HG03064 (cell line): ENCODE results near the gene TPP2.

Experiments
- ATAC-seq: cut with Tn5 transposase; IDR thresholded peaks from one replicate; pipeline ENCODE4 v1.9.1; 2021; ENCODE audit warnings: low read depth; ENCODE audit not compliant: unreplicated experiment

Gene TPP2

GRCh38 chr13:102593466-102593865 lies 3.3 kb upstream of the TPP2 start:
- no peak for ATAC-seq

- ATAC-seq = peak; percentile 24
These were observed 509 bp downstream of the TPP2 start for GRCh38 chr13:102597029-102597961.

GRCh38 chr13:102598061-102598460 lies 1.3 kb downstream of the TPP2 start:
- no peak for ATAC-seq

DNA sequence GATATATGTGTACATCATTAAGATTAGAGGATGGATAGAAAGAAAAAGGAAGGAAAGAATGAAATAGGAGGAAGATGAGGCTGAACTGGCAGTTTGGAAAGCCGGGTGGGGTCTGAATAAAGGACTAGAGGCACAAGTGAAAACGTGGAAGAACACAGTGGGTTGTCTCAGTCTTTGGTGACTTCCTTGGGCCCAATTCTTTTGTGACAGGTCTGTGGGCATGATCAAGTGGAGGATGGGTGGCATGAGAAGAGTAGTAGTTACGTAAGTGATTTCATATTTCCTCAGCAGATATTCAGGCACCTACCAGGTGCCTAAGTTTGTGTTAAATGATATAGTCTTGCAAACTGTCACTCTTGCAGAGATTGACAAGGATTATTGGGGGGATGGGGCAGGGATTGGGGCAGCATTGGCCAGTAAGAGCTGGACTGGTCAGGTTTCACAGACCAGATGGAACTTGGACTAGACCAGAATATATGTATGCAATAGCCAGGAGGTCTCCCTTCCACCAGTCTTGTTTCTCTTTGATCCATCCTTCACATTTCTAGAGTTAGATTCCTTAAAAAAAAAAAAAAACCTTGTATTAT lies 2.7 kb downstream of the TPP2 start:
- ATAC-seq = no peak

GRCh38 chr13:102606537-102607309 lies 9.9 kb downstream of the TPP2 start:
- ATAC-seq = no peak

- no peak for ATAC-seq
These were observed 12.2 kb downstream of the TPP2 start for GRCh38 chr13:102608974-102609373.

GRCh38 chr13:102609696-102610095 lies 12.9 kb downstream of the TPP2 start:
- ATAC-seq = no peak

DNA sequence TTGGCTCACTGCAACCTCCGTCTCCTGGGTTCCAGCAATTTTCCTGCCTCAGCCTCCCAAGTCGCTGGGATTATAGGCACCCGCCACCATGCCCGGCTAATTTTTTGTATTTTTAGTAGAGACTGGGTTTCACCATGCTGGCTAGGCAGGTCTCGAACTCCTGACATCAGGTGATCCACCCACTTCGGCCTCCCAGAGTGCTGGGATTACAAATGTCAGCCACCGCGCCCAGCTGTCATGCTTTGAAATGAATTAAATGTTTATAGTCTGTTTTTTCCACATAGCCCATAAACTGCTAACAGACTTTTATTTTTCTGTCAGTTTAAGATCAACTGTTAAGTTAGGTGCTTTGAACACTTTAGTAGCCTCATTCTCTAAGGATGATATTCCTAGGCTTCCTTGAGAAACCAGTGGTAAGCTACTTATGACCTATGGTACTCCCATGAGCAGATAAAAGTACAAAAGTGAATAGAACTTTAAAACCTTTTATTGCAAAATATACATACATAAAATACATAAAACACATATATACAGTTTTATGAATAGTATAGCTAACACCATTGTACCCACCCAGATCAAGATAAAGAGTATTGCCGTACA lies 13.6 kb downstream of the TPP2 start:
- no peak for ATAC-seq

DNA sequence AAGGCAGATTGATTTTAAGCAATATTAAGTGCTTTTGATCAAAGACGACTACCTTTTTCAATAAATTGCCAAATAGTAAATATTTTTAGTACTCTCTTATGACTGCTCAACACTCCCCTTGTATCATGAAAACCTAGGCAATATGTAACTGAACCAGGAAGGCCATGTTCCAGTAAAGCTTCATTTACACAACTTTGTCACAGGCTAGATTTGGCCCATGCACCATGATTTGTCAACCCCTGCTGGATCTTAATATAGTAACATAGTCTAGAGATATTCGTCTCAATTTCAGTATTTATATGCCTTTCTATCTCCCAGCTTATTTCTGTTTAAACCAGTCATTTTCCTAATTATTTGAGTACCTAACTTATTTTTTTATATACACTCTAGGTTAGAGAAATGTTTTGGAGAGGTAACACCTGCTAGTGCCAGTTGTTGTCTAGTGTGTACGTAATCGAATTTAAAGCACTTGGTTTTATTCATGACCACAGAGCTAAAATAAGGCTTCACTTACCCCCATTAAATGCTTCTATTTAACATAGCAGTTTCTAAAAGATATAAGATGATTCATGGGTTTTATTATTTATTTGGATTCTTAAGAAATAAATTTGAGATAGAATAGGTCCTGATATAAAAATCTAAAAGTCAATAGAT lies 21.0 kb downstream of the TPP2 start:
- ATAC-seq = no peak

DNA sequence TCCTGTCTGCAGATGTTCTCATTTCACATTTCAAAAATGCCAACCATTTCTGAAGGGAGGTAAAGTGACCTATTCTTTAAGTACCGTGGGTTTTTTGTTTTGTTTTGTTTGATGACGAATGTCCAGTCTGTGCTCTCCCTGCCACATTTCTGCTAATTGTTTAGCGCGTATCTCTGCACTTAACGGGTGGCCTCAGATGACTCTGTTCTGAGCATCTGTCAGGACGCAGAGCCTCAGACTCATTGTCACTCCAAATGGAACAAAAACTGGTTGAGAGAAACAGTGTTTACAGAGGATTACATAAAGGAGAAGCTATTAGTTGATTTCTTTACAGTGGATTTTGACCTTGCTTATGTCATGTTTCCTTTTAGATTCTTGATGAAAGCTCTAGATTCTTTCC lies 23.7 kb downstream of the TPP2 start:
- no peak for ATAC-seq

- ATAC-seq = no peak
These were observed 30.1 kb downstream of the TPP2 start for GRCh38 chr13:102626928-102627327.

DNA sequence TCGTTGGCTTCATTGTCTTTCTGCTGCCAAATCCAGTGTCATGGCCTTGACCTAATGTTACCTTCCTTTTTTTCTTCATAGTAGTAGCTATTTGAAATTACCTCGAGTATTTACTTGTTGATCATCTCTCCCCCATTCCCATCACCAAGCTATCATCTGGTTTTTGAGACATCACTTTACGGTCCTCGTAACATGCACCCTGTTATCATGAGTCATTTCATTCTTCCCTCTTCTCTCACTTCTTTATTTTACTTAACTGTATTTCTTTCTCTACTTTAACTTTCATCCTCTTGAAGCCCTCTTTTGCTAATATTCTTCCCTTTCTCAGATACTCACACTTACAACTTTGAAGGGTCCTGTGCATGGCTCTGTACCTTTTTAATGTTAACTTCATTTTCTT lies 31.8 kb downstream of the TPP2 start:
- no peak for ATAC-seq

GRCh38 chr13:102631198-102631597 lies 34.4 kb downstream of the TPP2 start:
- ATAC-seq = no peak

GRCh38 chr13:102638741-102639140 lies 42.0 kb downstream of the TPP2 start:
- ATAC-seq = no peak

DNA sequence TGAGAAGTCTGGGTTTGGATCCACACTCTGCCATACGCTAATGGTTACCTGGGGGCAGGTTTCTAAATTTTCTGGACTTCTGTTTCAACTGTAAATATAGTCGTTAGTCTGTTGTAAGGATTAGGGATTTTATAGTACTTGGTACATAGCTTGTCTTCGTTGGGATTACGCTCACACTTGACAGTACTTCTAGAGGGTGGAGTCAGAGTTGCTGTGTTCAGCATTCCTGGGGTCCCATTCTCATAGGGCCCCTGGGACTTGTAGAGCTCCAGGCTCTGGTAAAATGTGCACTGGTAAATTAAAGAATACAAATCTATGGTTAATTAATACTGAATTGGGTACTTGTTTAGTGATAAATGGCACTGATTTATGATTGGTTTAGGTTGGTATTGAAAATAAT lies 45.2 kb downstream of the TPP2 start:
- ATAC-seq = no peak

- no peak for ATAC-seq
These were observed 45.7 kb downstream of the TPP2 start for GRCh38 chr13:102642475-102642874.

DNA sequence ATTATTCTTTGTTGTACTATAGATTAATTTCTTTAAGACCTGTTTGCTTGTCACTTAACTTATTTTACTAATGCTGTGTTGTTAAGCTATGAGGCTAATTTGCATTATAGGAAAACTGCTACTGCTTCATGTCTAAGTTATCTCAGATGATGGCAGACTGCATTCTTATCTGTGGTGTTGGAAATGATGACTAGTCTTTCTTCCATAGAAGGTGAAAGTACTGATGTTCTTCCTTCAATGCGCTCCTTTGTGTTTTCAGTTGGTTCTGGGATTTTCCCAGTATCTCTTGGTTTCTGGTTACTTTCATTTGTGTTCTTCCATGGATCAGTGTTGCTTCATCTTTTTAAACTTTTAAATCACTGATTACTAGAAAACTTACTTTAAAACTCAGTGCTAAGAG lies 46.9 kb downstream of the TPP2 start:
- ATAC-seq = no peak

DNA sequence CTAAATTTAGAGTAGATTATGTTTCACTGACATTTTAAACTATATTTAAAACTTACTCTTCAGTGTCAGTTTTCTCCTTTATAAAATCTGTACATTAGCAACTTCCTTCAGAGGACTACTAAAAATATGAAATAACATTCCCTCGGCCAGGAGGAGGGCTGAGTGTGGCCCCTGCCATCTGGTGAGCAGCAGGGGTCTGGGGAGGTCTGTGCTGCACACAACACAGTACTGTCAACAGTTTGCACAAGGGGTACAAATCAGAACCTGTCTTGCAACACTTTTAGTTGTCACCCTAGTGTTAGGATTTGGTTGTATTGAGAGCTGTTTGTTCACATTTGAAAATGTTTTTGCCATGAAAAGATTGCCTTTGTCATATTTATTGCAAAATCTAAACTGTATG lies 48.9 kb downstream of the TPP2 start:
- ATAC-seq = no peak

DNA sequence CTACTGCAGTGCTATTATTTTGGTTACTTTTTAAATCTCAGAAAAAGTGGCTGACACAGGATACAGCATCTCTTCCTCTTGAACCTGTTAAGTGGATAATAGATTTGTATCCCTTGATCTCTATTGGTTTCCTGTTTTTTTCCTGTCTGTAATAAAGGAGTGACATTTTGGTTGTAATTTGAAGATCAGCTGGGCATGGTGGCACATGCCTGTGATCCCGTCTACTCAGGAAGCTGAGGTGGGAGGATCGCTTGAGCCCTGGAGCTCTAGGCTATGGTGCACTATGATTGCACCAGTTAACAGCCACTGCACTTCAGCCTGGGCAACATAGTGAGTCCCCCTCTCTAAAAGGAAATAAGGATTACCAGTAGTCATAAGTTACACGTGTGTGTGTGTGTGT lies 51.3 kb downstream of the TPP2 start:
- ATAC-seq = no peak

DNA sequence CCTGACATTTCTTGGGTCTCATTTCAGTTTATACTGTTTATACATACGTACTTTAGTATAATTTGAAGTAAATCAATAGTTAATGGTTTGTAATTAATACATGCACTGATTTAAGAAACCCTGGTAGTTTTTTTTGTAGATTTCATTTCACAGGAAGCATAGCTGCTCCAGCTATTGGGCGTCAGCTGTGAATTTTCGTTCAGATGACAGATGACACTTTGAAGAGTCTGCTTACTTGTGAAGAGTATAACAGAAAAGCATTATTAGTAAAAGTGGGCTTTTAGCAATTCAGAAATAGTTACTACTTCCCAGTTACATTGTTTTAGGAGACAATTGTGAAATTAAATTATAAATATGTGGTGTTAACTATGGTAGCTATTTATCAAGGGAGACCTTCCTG lies 53.7 kb downstream of the TPP2 start:
- no peak for ATAC-seq

GRCh38 chr13:102651392-102651791 lies 54.6 kb downstream of the TPP2 start:
- ATAC-seq = no peak
